ENCODE results near the gene ITCH. TPM values are rescaled to one million over a fixed set of nuclear protein-coding genes. Genes with fewer than 3 reads are reported as not detected.

The ITCH gene
- total and polyA plus RNA-seq, 2 experiments from 2014 or later, result 31.0 to 47.7 TPM

DNA sequence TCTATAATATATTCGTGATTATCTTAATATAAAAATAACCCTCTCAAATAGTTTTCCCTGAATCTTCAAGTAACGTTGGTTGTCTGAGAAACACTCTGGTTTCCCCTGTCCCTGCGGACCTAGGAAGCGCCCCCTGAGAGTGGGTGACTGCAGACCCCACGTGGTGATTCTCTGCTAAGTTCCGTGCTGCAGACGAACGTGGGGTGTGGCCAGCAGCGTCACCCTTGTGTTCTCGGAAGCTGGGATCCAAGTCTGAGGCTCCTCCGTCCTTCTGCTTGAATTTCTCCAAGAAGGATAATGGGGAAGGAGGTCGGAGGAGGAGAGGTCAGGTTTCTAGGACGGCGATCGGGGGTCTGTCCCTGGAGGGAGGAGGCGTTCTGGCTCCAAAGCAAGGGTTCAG is 178.8 kb downstream of the ITCH start:
- Histone ChIP-seq H3K36me3 (ENCODE audit: low read depth) (peaks cover 21% of the 10 kb centered on the region), H3K9ac (no peak overlapping the region), H3F3A (ENCODE audit: insufficient read depth) (peaks cover 13% of the 10 kb centered on the region; the same call in 1 of the 2 replicates), H4K20me1 (ENCODE audit: insufficient read depth) (no peaks in the 10 kb centered on the region), H3K27me3 (replicated peaks; ENCODE audit: insufficient read depth) (no peaks in the 10 kb centered on the region), H3K27ac (no peak overlapping the region), H2AFZ (no peak overlapping the region), H3K4me2 (ENCODE audit: unreplicated experiment) (no peak overlapping the region), H3K4me3 (no peak overlapping the region), H3K9me3 (ENCODE audit: low read depth) (no peaks in the 10 kb centered on the region), H3K9me2 (ENCODE audit: insufficient read depth) (no peaks in the 10 kb centered on the region), H3K4me1 (ENCODE audit: insufficient read depth) (peaks cover 4% of the 10 kb centered on the region; the same call in 1 of the 2 replicates), H3K79me2 (ENCODE audit: insufficient read depth) (no peaks in the 10 kb centered on the region)
- TF ChIP-seq EZH2phosphoT487 (IDR thresholded peaks at IDR 0.05; ENCODE audit: insufficient read depth, low read depth) (no peak), EZH2 (IDR thresholded peaks at IDR 0.05; ENCODE audit: insufficient read depth, poor library complexity, severe bottlenecking) (no peak)
- in situ Hi-C loops (cut with MboI), result no loop called here
- WGBS, 2 experiments (ENCODE audit: low coverage in 1 of 2, low lambda C conversion rate in 2 of 2, missing lambda C conversion rate in 2 of 2), result 79 to 86% methylated on average over 16 of the region's 16 CpGs
- DNase-seq, result no peak

GRCh38 chr20:34542439-34542838 is 179.4 kb downstream of the ITCH start:
- DNase-seq, result no peak
- Histone ChIP-seq H3K9me3 (ENCODE audit: low read depth) (no peaks in the 10 kb centered on the region), H3K4me3 (no peak overlapping the region), H3K79me2 (ENCODE audit: insufficient read depth) (no peaks in the 10 kb centered on the region), H2AFZ (no peak overlapping the region), H3K9me2 (ENCODE audit: insufficient read depth) (no peaks in the 10 kb centered on the region), H3K27ac (no peak overlapping the region), H3K36me3 (ENCODE audit: low read depth) (peaks cover 21% of the 10 kb centered on the region), H3K9ac (no peak overlapping the region), H3K4me1 (ENCODE audit: insufficient read depth) (peaks cover 4% of the 10 kb centered on the region; the same call in 1 of the 2 replicates), H3F3A (ENCODE audit: insufficient read depth) (peaks cover 13% of the 10 kb centered on the region; the same call in 1 of the 2 replicates), H4K20me1 (ENCODE audit: insufficient read depth) (no peaks in the 10 kb centered on the region), H3K27me3 (replicated peaks; ENCODE audit: insufficient read depth) (no peaks in the 10 kb centered on the region), H3K4me2 (ENCODE audit: unreplicated experiment) (no peak overlapping the region)
- TF ChIP-seq EZH2 (IDR thresholded peaks at IDR 0.05; ENCODE audit: insufficient read depth, poor library complexity, severe bottlenecking), result no peak
- TF ChIP-seq EZH2phosphoT487 (IDR thresholded peaks at IDR 0.05; ENCODE audit: insufficient read depth, low read depth), result no peak
- 91 to 96% methylated on average over 6 of the region's 6 CpGs for WGBS, 2 experiments (ENCODE audit: low coverage in 1 of 2, low lambda C conversion rate in 2 of 2, missing lambda C conversion rate in 2 of 2)
- in situ Hi-C loops (cut with MboI), result no loop called here

- 75 to 76% methylated on average over 12 of the region's 12 CpGs for WGBS, 2 experiments (ENCODE audit: low coverage in 1 of 2, low lambda C conversion rate in 2 of 2, missing lambda C conversion rate in 2 of 2)
- Histone ChIP-seq H3K36me3 (ENCODE audit: low read depth) (peaks cover 21% of the 10 kb centered on the region), H3K9ac (no peak overlapping the region), H3K9me3 (ENCODE audit: low read depth) (no peaks in the 10 kb centered on the region), H3K27me3 (replicated peaks; ENCODE audit: insufficient read depth) (no peaks in the 10 kb centered on the region), H3K27ac (no peak overlapping the region), H3K4me2 (ENCODE audit: unreplicated experiment) (no peak overlapping the region), H3K9me2 (ENCODE audit: insufficient read depth) (no peaks in the 10 kb centered on the region), H4K20me1 (ENCODE audit: insufficient read depth) (no peaks in the 10 kb centered on the region), H3K79me2 (ENCODE audit: insufficient read depth) (no peaks in the 10 kb centered on the region), H2AFZ (no peak overlapping the region), H3K4me3 (no peak overlapping the region), H3F3A (ENCODE audit: insufficient read depth) (peaks cover 10% of the 10 kb centered on the region; the same call in 1 of the 2 replicates), H3K4me1 (ENCODE audit: insufficient read depth) (no peaks in the 10 kb centered on the region)
- no peak for DNase-seq
- in situ Hi-C loops (cut with MboI), result no loop called here
- TF ChIP-seq EZH2phosphoT487 (IDR thresholded peaks at IDR 0.05; ENCODE audit: insufficient read depth, low read depth) (no peak), EZH2 (IDR thresholded peaks at IDR 0.05; ENCODE audit: insufficient read depth, poor library complexity, severe bottlenecking) (no peak)
These were observed 180.5 kb downstream of the ITCH start for GRCh38 chr20:34543463-34544056.

GRCh38 chr20:34544109-34544796 is 181.2 kb downstream of the ITCH start:
- no peak for TF ChIP-seq EZH2 (IDR thresholded peaks at IDR 0.05; ENCODE audit: insufficient read depth, poor library complexity, severe bottlenecking)
- TF ChIP-seq EZH2phosphoT487 (IDR thresholded peaks at IDR 0.05; ENCODE audit: insufficient read depth, low read depth), result no peak
- H3K36me3 ChIP-seq (ENCODE audit: low read depth), result peaks cover 16% of the 10 kb centered on the region
- H3K4me1 ChIP-seq (ENCODE audit: insufficient read depth), result no peaks in the 10 kb centered on the region
- no peaks in the 10 kb centered on the region for H3K9me2 ChIP-seq (ENCODE audit: insufficient read depth)
- in situ Hi-C loops (cut with MboI), result no loop called here
- H3K9ac ChIP-seq, result no peak overlapping the region
- no peaks in the 10 kb centered on the region for H3K79me2 ChIP-seq (ENCODE audit: insufficient read depth)
- H3K9me3 ChIP-seq (ENCODE audit: low read depth), result no peaks in the 10 kb centered on the region
- no peak overlapping the region for H3K4me2 ChIP-seq (ENCODE audit: unreplicated experiment)
- 47 to 52% methylated on average over 19 of the region's 19 CpGs for WGBS, 2 experiments (ENCODE audit: low coverage in 1 of 2, low lambda C conversion rate in 2 of 2, missing lambda C conversion rate in 2 of 2)
- no peak overlapping the region for H3K4me3 ChIP-seq
- H3K27me3 ChIP-seq (replicated peaks; ENCODE audit: insufficient read depth), result no peaks in the 10 kb centered on the region
- H3F3A ChIP-seq (ENCODE audit: insufficient read depth), result peaks cover 10% of the 10 kb centered on the region; the same call in 1 of the 2 replicates
- H3K27ac ChIP-seq, result no peak overlapping the region
- H2AFZ ChIP-seq, result no peak overlapping the region
- no peaks in the 10 kb centered on the region for H4K20me1 ChIP-seq (ENCODE audit: insufficient read depth)
- no peak for DNase-seq
